Dermis blood vessel endothelial cell (primary cell): Measurements from ENCODE around the gene BACH2. TPM values are rescaled to one million over a fixed set of nuclear protein-coding genes. Genes with fewer than 3 reads are reported as not detected.
"Not testable (repeated sequence)": the region's sequence is repeated elsewhere in the genome, so short reads cannot be mapped to it uniquely, and the experiment has no call there.

Source experiments
- DNase-seq: peaks from one replicate; pipeline ENCODE4 v3.0.0; 2010
- total RNA-seq: library from RNA; depleted of rRNA; stranded (reverse); fragments of >200 nt; gene quantifications from 2 replicates; pipeline ENCODE4 v1.2.3, GENCODE V29; 2014

BACH2 gene
- total RNA-seq, 1 donor from 2014 or later = 1.2 TPM

GRCh38 chr6:90151576-90152422 lies 144.8 kb downstream of the BACH2 start:
- no peak for DNase-seq

GRCh38 chr6:90149280-90149679 lies 147.4 kb downstream of the BACH2 start:
- DNase-seq = no peak

- no peak for DNase-seq
These were observed 147.8 kb downstream of the BACH2 start for GRCh38 chr6:90148867-90149266.

GRCh38 chr6:90146921-90147649 lies 149.6 kb downstream of the BACH2 start:
- DNase-seq = no peak

- DNase-seq = no peak
These were observed 150.6 kb downstream of the BACH2 start for GRCh38 chr6:90146024-90146423.

GRCh38 chr6:90144928-90145555 lies 151.6 kb downstream of the BACH2 start:
- DNase-seq = no peak

- no peak for DNase-seq
These were observed 152.2 kb downstream of the BACH2 start for GRCh38 chr6:90144396-90144795.

GRCh38 chr6:90140683-90141082 lies 156.0 kb downstream of the BACH2 start:
- no peak for DNase-seq

- no peak for DNase-seq
These were observed 157.3 kb downstream of the BACH2 start for GRCh38 chr6:90139272-90139817.

- DNase-seq = no peak
These were observed 159.6 kb downstream of the BACH2 start for GRCh38 chr6:90136837-90137568.

- no peak for DNase-seq
These were observed 160.5 kb downstream of the BACH2 start for GRCh38 chr6:90136176-90136575.

GRCh38 chr6:90135667-90136066 lies 161.0 kb downstream of the BACH2 start:
- DNase-seq = no peak

GRCh38 chr6:90133664-90134063 lies 163.0 kb downstream of the BACH2 start:
- not testable (repeated sequence) for DNase-seq

GRCh38 chr6:90131614-90132423 lies 164.8 kb downstream of the BACH2 start:
- DNase-seq = no peak

GRCh38 chr6:90131125-90131524 lies 165.5 kb downstream of the BACH2 start:
- DNase-seq = no peak

GRCh38 chr6:90128687-90129086 lies 168.0 kb downstream of the BACH2 start:
- not testable (repeated sequence) for DNase-seq

GRCh38 chr6:90127595-90127994 lies 169.0 kb downstream of the BACH2 start:
- no peak for DNase-seq

- DNase-seq = no peak
These were observed 169.8 kb downstream of the BACH2 start for GRCh38 chr6:90126839-90127238.

- no peak for DNase-seq
These were observed 170.5 kb downstream of the BACH2 start for GRCh38 chr6:90126181-90126580.

- no peak for DNase-seq
These were observed 171.7 kb downstream of the BACH2 start for GRCh38 chr6:90124874-90125510.

GRCh38 chr6:90123831-90124230 lies 172.8 kb downstream of the BACH2 start:
- DNase-seq = no peak
